NCI-H524 (cell line): ENCODE data around the gene TTC39C.

Source experiments
- DNase-seq, 2 experiments: peaks; one replicate each; lab custom pipeline; 2025; lab: John Stamatoyannopoulos, UW

Gene TTC39C

GRCh38 chr18:24083550-24083949 lies 69.0 kb downstream of the TTC39C start:
- DNase-seq: no peak

- DNase-seq: no peak
Measured at GRCh38 chr18:24086082-24086481, 71.5 kb downstream of the TTC39C start.

- DNase-seq: no peak
Measured at GRCh38 chr18:24089076-24089475, 74.5 kb downstream of the TTC39C start.

- DNase-seq: no peak
Measured at GRCh38 chr18:24089515-24090337, 75.2 kb downstream of the TTC39C start.

- no peak for DNase-seq
Measured at GRCh38 chr18:24090876-24091275, 76.3 kb downstream of the TTC39C start.

- no peak for DNase-seq
Measured at GRCh38 chr18:24094561-24094960, 80.0 kb downstream of the TTC39C start.

GRCh38 chr18:24095976-24096375 lies 81.4 kb downstream of the TTC39C start:
- DNase-seq: no peak

- DNase-seq: no peak
Measured at GRCh38 chr18:24103320-24104021, 88.9 kb downstream of the TTC39C start.

GRCh38 chr18:24104486-24104885 lies 89.9 kb downstream of the TTC39C start:
- DNase-seq: no peak

- DNase-seq: no peak
Measured at GRCh38 chr18:24108641-24109040, 94.1 kb downstream of the TTC39C start.

GRCh38 chr18:24111936-24112335 lies 97.4 kb downstream of the TTC39C start:
- peak; percentile 42 to 84 for DNase-seq

- no peak for DNase-seq
Measured at GRCh38 chr18:24112464-24112863, 97.9 kb downstream of the TTC39C start.

- DNase-seq: no peak
Measured at GRCh38 chr18:24112874-24113615, 98.5 kb downstream of the TTC39C start.

- DNase-seq: no peak
Measured at GRCh38 chr18:24114924-24115549, 100.5 kb downstream of the TTC39C start.

- DNase-seq: no peak
Measured at GRCh38 chr18:24115628-24116027, 101.1 kb downstream of the TTC39C start.

GRCh38 chr18:24118750-24119577 lies 104.4 kb downstream of the TTC39C start:
- peak; percentile 50 to 70 for DNase-seq

GRCh38 chr18:24120676-24121075 lies 106.1 kb downstream of the TTC39C start:
- no peak for DNase-seq

GRCh38 chr18:24121625-24122024 lies 107.1 kb downstream of the TTC39C start:
- DNase-seq: no peak

GRCh38 chr18:24126155-24126961 lies 111.8 kb downstream of the TTC39C start:
- no peak for DNase-seq

- DNase-seq: no peak
Measured at GRCh38 chr18:24127735-24128134, 113.2 kb downstream of the TTC39C start.
